ENCODE measurements around the gene TLK2. TPM values are rescaled to one million over a fixed set of nuclear protein-coding genes. Genes with fewer than 3 reads are reported as not detected.
"Not testable (repeated sequence)": the region's sequence is repeated elsewhere in the genome, so short reads cannot be mapped to it uniquely, and the experiment has no call there.

Gene TLK2
- polyA plus RNA-seq, 1 of the 3 experiments (the other 2 are of a cell fraction), result 51.9 TPM

DNA sequence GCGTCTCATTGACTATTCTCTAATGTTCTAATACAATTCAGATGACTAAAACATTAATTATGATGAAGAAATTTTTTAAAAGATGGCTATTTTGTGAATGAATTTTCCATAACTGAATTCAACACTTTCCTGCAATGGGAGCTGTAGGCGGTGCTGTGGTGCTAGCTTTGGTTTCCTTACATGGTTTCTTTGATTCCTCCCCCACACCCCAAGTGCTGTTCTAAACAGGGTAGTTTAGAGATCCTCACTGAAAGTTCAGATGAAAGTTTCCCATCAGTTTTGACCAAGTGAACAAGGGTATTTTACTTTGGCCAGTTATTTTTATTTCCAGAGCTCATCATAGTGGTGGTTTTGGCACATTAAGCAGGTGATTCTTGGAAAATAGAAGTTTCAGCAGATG, 122.8 kb downstream of the TLK2 start:
- TF ChIP-seq RAD21 (IDR thresholded peaks at IDR 0.05; ENCODE audit: low read length) (peak; percentile 21; the same call in 1 of the 2 replicates), SIN3A (IDR thresholded peaks at IDR 0.05; ENCODE audit: borderline replicate concordance, low read depth, low read length) (no peak)
- H3K4me2 ChIP-seq, result no peak overlapping the region
- ChIA-PET CTCF (interaction anchor here (0.8 kb wide), 1 partner anchor 60 kb away, joined by 3 read pairs; no protein-coding TSS in a partner anchor), POLR2A (no interaction called here)
- H3K9me3 ChIP-seq, result no peaks in the 10 kb centered on the region
- H3K36me3 ChIP-seq (replicated peaks in 1 of 2; ENCODE audit: control insufficient read depth in 1 of 2, insufficient read depth in 2 of 2, low read length in 1 of 2), result peaks cover 67 to 84% of the 10 kb centered on the region in 2 experiments
- no peaks in the 10 kb centered on the region for H4K20me1 ChIP-seq (ENCODE audit: insufficient read depth)
- no peaks in the 10 kb centered on the region for H3K9me2 ChIP-seq
- H3K9ac ChIP-seq, result no peak overlapping the region
- 98% methylated on average over 2 of the region's 2 CpGs for WGBS (ENCODE audit: low lambda C conversion rate)
- no peak for DNase-seq
- H3K79me2 ChIP-seq (ENCODE audit: insufficient read depth), result peaks cover 25% of the 10 kb centered on the region
- H3K27ac ChIP-seq (ENCODE audit: low read depth in 2 of 2, low read length in 1 of 2), result no peak overlapping the region
- no peak overlapping the region for H3K4me3 ChIP-seq (ENCODE audit: low read depth in 2 of 2, low read length in 1 of 2)
- no peaks in the 10 kb centered on the region for H3K4me1 ChIP-seq (ENCODE audit: control insufficient read depth in 1 of 2, insufficient read depth in 2 of 2, low read depth in 1 of 2, low read length in 1 of 2)
- no peak overlapping the region for H2AFZ ChIP-seq (ENCODE audit: low read depth)
- no peaks in the 10 kb centered on the region for H3F3A ChIP-seq (replicated peaks; ENCODE audit: insufficient read depth)
- no peaks in the 10 kb centered on the region for H3K27me3 ChIP-seq (ENCODE audit: insufficient read depth)

DNA sequence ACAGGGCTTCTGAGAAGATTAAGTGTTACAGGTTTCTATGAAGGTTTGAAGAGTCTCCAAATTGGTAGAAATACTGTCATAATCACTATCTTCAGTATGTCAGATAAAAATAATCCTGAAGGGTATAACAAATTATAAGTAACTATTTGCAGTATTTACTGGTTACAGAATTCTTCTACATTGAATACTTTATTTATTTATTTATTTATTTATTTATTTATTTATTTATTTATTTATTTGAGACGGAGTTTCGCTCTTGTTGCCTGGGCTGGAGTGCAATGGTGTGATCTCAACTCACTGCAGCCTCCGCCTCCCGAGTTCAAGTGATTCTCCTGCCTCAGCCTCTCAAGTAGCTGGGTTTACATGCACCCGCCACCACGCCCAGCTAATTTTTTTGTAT, 125.2 kb downstream of the TLK2 start:
- H2AFZ ChIP-seq (ENCODE audit: low read depth); H3K4me2 ChIP-seq; H3K27ac ChIP-seq (ENCODE audit: low read depth in 2 of 2, low read length in 1 of 2); H3K9me2 ChIP-seq; DNase-seq; H3K4me1 ChIP-seq (ENCODE audit: control insufficient read depth in 1 of 2, insufficient read depth in 2 of 2, low read depth in 1 of 2, low read length in 1 of 2); H3K4me3 ChIP-seq (ENCODE audit: low read depth in 2 of 2, low read length in 1 of 2); H3K9ac ChIP-seq; H3K27me3 ChIP-seq (ENCODE audit: insufficient read depth); H4K20me1 ChIP-seq (ENCODE audit: insufficient read depth); H3F3A ChIP-seq (replicated peaks; ENCODE audit: insufficient read depth); H3K9me3 ChIP-seq; POLR2A ChIA-PET: not testable (repeated sequence)
- Histone ChIP-seq H3K36me3 (replicated peaks in 1 of 2; ENCODE audit: control insufficient read depth in 1 of 2, insufficient read depth in 2 of 2, low read length in 1 of 2) (peaks cover 69 to 85% of the 10 kb centered on the region in 2 experiments), H3K79me2 (ENCODE audit: insufficient read depth) (peaks cover 19% of the 10 kb centered on the region; the same call in 1 of the 2 replicates)
- WGBS (ENCODE audit: low lambda C conversion rate), result 96% methylated on average over 6 of the region's 6 CpGs
- CTCF ChIA-PET, result interaction anchor here (0.6 to 1.1 kb wide), 2 partner anchors 10 to 36 kb away, joined by 3 read pairs; no protein-coding TSS in a partner anchor

DNA sequence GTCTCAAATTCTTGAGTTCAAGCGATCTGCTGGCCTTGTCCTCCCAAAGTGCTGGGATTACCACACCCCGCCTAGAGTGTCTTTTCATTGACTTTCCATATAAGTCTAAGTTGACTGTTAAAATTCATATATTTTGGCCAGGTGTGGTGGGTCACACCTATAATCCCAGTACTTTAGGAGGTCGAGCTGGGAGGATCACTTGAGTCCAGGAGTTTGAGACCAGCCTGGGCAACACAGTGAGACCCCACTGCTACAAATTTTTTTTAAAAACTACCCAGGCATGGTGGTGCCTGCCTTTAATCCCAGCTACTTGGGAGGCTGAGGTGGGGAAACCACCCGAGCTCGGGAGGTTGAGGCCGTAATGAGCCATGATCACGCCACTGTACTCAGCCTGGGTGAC, 127.0 kb downstream of the TLK2 start:
- peaks cover 8% of the 10 kb centered on the region for H3F3A ChIP-seq (replicated peaks; ENCODE audit: insufficient read depth)
- H3K9ac ChIP-seq, result no peak overlapping the region
- H3K9me2 ChIP-seq, result no peaks in the 10 kb centered on the region
- no peak overlapping the region for H3K4me3 ChIP-seq (ENCODE audit: low read depth in 2 of 2, low read length in 1 of 2)
- POLR2A ChIA-PET, result no interaction called here
- H3K9me3 ChIP-seq, result no peaks in the 10 kb centered on the region
- no peak overlapping the region for H3K27ac ChIP-seq (ENCODE audit: low read depth in 2 of 2, low read length in 1 of 2)
- TF ChIP-seq TAF1 (IDR thresholded peaks at IDR 0.05; ENCODE audit: borderline replicate concordance, low read depth, low read length), result no peak
- no peak for TF ChIP-seq EP300 (IDR thresholded peaks at IDR 0.05; ENCODE audit: borderline replicate concordance in 1 of 2, low read depth in 1 of 2, low read length in 1 of 2)
- no peak for TF ChIP-seq FOXJ3 (CRISPR knock-in tag; IDR thresholded peaks at IDR 0.05)
- TF ChIP-seq TCF12 (IDR thresholded peaks at IDR 0.05), result no peak
- no peak for TF ChIP-seq SIN3A (IDR thresholded peaks at IDR 0.05; ENCODE audit: borderline replicate concordance, low read depth, low read length)
- no peak for TF ChIP-seq NFIC (IDR thresholded peaks at IDR 0.05; ENCODE audit: borderline replicate concordance)
- no peak for TF ChIP-seq MEF2A (IDR thresholded peaks at IDR 0.05; ENCODE audit: borderline replicate concordance, low read depth)
- TF ChIP-seq SMC3 (IDR thresholded peaks at IDR 0.05; ENCODE audit: low read depth, low read length), result no peak
- TF ChIP-seq FOXM1 (IDR thresholded peaks at IDR 0.05; ENCODE audit: low read depth), result no peak
- no peak for TF ChIP-seq YY1 (IDR thresholded peaks at IDR 0.05; ENCODE audit: low read depth)
- TF ChIP-seq, protein P1, sequence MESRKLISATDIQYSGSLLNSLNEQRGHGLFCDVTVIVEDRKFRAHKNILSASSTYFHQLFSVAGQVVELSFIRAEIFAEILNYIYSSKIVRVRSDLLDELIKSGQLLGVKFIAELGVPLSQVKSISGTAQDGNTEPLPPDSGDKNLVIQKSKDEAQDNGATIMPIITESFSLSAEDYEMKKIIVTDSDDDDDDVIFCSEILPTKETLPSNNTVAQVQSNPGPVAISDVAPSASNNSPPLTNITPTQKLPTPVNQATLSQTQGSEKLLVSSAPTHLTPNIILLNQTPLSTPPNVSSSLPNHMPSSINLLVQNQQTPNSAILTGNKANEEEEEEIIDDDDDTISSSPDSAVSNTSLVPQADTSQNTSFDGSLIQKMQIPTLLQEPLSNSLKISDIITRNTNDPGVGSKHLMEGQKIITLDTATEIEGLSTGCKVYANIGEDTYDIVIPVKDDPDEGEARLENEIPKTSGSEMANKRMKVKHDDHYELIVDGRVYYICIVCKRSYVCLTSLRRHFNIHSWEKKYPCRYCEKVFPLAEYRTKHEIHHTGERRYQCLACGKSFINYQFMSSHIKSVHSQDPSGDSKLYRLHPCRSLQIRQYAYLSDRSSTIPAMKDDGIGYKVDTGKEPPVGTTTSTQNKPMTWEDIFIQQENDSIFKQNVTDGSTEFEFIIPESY (IDR thresholded peaks at IDR 0.05; ENCODE audit: borderline replicate concordance, low read depth), result no peak
- TF ChIP-seq, protein P2, sequence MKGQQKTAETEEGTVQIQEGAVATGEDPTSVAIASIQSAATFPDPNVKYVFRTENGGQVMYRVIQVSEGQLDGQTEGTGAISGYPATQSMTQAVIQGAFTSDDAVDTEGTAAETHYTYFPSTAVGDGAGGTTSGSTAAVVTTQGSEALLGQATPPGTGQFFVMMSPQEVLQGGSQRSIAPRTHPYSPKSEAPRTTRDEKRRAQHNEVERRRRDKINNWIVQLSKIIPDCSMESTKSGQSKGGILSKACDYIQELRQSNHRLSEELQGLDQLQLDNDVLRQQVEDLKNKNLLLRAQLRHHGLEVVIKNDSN (IDR thresholded peaks at IDR 0.05; ENCODE audit: borderline replicate concordance, low read depth), result no peak
- no peak for TF ChIP-seq FOSL2 (IDR thresholded peaks at IDR 0.05; ENCODE audit: borderline replicate concordance, low read depth)
- TF ChIP-seq, protein P3, sequence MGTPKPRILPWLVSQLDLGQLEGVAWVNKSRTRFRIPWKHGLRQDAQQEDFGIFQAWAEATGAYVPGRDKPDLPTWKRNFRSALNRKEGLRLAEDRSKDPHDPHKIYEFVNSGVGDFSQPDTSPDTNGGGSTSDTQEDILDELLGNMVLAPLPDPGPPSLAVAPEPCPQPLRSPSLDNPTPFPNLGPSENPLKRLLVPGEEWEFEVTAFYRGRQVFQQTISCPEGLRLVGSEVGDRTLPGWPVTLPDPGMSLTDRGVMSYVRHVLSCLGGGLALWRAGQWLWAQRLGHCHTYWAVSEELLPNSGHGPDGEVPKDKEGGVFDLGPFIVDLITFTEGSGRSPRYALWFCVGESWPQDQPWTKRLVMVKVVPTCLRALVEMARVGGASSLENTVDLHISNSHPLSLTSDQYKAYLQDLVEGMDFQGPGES (IDR thresholded peaks at IDR 0.05; ENCODE audit: low read depth, low read length), result no peak
- WGBS (ENCODE audit: low lambda C conversion rate), result 97% methylated on average over 7 of the region's 7 CpGs
- no peaks in the 10 kb centered on the region for H4K20me1 ChIP-seq (ENCODE audit: insufficient read depth)
- H3K4me1 ChIP-seq (ENCODE audit: control insufficient read depth in 1 of 2, insufficient read depth in 2 of 2, low read depth in 1 of 2, low read length in 1 of 2), result no peaks in the 10 kb centered on the region
- peaks cover 71 to 90% of the 10 kb centered on the region in 2 experiments for H3K36me3 ChIP-seq (replicated peaks in 1 of 2; ENCODE audit: control insufficient read depth in 1 of 2, insufficient read depth in 2 of 2, low read length in 1 of 2)
- DNase-seq, result no peak
- peaks cover 25% of the 10 kb centered on the region; the same call in 1 of the 2 replicates for H3K79me2 ChIP-seq (ENCODE audit: insufficient read depth)
- no peaks in the 10 kb centered on the region for H3K27me3 ChIP-seq (ENCODE audit: insufficient read depth)
- CTCF ChIA-PET, result no interaction called here
- no peak overlapping the region for H2AFZ ChIP-seq (ENCODE audit: low read depth)
- no peak overlapping the region for H3K4me2 ChIP-seq

All from SK-N-SH (cell line).